Activated CD8-positive, alpha-beta memory T cell treated with anti-CD3 and anti-CD28 coated beads for 48 hours (primary cell): ENCODE data around the gene NOL4L.
"Not testable (repeated sequence)": the region's sequence is repeated elsewhere in the genome, so short reads cannot be mapped to it uniquely, and the experiment has no call there.

Experiments
- DNase-seq, 3 experiments: peaks; one replicate each; pipeline ENCODE4 v3.0.0-alpha.2; 2020; ENCODE audit warnings: low read depth in 2 of 3, low spot score in 2 of 3

The NOL4L gene

DNA sequence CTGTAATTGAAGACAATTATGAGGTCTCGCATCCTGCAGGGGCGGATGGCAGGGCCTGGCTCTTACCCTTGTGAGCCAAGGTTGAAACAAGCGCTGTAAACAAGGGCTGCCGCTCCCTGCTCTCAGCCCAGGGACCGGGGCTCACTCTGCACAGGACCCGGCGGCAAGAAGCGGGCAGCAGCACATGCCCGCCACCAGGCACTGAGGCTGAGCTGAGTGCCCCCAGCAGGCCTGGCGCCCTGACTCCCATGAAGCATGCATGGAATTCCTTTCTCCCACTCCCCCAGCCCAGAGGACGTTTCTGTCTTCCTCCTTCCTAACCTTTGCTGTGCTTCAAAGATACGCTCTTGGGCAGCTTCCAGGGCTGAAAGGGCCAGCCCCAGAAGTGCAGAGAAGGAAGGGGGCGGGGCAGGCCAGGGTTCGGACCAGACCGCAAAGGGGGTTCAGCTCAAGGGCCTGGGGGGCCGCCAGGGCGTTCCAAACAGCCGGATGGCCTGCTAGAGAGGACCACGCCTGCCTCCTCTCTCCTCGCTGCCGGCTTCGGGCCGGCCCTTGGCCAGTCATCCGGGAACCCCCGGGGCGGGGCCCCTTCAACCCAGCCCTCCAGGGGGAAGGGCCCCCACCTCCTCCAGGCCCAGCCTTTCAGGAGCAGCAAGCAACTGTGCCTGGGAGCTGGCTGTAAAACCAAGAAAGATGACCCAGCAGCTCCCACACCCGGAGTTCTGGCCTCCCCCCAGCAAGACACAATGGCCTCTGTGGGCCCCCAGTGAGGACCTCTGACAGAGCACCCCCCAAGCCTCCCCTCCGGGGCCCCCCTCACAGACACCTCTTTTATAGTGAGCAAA, 109.9 kb downstream of the NOL4L start:
- no peak for DNase-seq

DNA sequence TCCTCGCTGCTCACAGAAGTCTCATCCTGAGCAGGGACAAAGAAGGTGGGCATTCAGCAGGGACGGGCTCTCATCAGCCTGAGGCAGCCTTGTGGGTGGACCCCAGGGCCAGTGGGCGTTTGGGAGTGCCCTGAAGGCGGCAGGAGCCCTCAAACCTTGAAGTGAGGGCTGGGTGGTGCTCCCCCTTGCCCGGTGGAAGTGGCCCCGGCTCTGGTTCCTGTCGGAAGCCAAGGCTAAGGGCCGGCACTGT, 110.5 kb downstream of the NOL4L start:
- DNase-seq: no peak

DNA sequence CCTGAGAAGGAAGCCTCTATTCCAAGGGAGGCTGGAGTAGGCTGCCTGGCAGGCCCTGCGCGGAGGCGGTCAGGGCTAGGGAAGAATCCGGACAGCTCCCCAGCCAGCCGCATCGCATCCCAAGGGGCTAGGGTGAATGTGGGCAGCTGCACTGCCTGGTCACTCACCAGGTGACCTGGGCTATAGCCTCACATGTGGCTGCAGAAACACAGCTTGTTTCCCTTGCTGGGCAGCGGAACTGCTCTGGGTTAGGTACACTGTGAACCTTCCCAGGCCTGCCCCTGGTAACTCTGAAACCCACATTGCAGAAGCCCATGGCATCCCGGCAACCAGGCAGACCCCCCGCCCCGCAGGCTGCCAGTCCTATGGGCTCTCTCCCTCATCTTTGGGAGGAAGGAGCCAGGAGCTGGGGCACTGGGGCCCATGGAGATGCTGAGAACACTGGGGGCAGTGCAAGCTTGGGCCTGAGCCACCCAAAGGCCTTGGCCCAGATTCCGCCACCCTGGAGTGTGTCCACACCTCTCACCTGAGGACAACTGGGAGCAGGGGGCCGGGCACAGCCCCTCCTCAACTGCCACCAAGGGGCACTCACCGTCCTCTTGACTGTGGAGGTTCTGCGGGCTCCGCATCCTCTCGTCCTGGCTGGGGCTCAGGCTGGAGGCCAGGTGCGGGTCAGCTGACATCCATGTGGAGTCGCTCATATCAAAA, 111.0 kb downstream of the NOL4L start:
- DNase-seq: no peak

DNA sequence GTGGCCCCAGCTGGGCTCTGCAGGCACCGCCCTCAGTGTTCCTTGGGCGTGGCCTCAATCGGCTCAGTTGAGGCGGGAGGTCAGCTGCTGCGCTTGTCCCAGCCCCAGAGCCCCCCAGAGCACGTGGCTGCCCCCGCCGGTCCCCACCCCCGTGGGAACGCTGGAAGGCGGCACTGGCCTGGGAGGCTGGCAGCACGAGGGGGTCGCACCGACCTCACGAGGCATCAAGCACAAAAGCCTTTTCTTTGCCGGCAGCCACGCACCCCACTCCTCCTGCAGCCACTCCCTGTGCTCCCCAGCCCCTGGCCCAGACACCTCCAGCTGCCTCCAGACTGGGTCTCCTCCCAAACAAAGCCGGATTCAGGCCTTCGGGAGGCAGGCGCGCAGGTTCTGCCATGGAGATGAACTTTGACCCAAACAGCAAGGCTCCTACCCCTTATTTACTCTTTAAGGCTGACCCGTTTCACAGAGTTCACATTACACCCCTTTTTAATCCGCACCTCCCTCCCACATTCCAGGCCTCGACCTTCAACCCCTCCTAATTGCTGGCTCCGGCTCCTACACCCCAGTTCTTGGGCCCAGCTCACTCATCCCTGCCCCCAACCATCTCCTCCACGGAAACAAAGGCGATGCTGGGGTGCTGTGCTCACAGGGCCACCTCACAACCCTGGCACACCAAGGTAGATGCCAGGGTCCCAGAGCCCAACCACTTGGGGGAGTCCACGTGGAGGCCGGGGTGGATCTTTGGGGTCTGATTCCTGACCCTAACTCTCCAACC, 111.7 kb downstream of the NOL4L start:
- no peak for DNase-seq

DNA sequence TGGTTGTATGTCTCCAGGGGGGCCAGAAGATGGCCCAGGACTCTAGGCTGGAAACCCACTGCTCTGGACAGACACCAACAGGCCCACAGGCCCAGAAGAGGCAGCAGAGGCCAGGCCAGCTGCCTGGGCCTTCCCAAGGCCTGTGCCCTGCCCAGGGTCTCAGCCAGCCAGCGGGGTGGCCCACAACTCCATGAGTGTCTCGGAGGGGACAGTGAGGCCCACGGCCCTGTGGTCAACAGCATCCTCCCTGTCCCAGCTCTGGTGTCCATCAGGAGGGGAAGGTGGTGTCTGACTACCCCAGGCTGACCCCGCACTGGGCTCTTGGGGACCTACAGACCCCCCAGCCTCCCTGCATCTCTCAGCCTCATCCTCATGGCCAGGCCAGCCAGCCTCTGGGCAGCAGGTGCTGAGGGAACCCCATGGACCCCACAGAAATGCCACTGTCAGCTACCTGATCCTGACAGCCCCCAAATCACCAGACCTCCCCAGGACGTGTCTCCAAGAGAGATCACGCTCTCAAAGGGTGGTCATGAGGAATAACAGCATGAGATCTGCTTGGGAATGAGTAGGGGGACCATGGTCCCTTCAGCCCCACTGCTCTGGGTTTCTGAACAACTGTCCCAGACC, 112.4 kb downstream of the NOL4L start:
- DNase-seq: no peak

DNA sequence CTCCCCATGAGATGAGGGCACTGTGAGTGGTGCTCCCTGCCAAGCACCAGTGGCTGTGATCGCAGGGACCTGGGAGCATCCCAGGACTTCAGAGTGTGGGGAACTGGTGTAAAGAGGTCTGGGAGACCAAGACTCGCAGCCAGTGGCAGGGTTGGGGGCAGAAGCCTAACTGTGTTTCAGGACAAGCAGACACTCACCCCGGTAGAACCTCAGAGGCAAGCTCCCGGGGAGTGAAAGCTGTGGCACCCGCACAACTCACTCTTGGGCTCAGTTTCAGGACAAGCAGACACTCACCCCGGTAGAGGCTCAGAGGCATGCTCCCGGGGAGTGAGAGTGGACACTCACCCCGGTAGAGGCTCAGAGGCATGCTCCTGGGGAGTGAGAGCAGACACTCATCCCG, 114.2 kb downstream of the NOL4L start:
- DNase-seq: no peak

DNA sequence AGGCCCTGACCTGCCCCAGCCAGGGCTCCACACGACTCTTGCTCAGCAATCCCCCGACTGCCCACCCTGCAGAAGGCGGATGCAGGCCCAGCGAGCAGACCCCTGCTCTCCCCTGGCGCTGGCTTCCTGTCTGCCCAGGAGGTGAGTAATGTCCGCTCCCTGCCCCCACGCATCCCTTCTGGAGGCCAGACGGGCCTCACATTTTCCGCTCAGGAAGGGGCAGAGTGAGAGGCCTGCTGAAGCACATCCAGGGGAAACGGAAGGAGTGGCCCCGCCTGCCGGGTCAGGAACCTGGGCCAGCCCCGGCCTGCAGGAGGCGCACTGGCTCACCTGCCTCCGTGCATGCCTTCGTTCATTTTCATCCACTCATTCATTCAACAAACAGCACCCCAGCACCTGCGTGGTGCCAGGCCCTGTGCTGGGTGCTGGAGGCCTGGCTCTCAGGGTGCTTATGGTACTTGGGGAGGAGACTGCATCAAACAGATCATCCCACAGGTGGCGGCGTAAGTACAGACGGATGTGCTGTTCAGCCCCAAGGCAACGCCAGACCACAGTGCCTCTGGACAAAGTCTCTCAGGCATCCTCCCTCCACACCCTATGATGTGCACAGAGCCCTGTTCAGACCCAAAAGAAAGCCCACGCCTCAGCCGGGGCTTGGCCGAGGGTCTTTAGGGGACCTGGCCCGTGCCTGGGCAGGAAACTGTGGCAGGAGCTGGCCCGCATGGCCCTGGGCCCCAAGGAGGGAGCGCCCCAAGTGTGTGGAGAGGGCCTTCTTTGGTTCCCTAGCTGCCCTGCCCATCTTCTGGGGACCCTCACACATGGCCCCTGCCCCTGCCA, 114.9 kb downstream of the NOL4L start:
- no peak for DNase-seq

DNA sequence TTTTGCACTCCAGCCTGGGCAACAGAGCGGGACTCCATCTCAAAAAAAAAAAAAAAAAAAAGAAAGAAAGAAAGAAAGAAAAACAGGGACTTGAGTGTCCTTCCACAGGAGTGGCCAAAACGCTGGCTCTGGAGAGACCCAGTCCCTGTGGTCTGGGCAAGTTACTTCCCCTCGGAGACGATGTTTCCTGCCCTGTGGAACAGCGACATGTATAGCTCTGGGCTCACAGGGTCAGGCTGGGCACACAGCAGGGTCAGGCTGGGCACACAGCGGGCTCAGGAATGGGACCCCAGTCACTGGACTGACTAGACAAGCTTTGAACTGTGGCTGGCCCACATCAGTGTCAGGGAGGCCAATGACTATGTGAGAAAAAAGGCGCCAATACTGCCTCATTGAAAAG, 116.3 kb downstream of the NOL4L start:
- DNase-seq: no peak

DNA sequence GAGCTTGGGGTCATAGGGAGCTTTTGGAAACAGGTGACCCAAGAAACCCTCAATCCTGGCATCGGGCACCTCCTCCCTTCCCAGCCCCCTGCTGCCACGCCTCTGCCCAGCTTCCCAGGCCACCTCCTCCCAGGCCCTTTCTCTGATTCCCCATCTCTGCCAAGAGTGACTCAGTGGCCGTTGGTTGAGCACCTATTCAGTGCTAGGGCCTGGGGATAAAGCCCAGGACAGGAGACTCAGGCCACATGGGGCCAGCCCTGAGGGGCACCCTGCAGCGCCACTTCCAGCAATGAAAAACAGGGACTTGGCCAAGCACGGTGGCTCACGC, 116.9 kb downstream of the NOL4L start:
- no peak for DNase-seq

DNA sequence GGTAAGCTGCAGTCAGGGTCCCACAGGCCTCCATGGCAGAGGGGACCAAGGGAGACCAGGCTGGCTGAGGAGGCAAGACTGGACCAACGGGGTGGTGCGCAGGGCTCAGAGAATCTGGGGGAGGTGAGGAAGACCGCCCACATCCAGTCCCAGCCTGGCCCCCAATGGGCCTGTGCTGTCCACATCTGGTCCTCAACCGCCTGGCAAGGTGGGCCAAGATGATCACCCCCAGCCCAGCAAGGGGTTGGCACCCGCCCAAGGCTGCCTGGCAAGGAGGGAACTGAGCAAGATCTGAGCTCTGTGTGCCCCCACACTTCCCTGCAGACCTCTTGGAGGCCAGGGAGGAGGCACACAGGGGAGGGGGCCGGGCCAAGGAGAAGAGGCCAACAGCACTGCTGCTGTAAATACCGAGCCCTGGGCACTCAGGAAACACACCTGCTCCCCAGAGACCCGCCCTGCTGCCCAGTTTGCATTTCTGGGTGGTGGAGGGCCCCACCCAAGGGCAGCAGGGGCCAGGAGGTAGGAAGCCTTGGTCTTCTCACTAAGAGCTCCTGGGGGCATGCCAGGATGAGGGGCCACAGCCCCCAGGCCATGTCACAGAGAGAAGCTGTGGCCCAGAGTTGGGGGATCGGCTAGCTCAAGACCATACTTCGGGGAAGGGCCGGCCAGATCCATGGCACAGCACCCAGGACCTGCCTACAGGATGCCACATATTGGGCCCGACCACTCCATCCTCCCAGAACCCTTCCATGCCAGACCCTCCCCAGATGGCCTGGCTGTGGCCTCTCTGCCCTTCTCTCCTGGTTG, 117.4 kb downstream of the NOL4L start:
- no peak for DNase-seq

DNA sequence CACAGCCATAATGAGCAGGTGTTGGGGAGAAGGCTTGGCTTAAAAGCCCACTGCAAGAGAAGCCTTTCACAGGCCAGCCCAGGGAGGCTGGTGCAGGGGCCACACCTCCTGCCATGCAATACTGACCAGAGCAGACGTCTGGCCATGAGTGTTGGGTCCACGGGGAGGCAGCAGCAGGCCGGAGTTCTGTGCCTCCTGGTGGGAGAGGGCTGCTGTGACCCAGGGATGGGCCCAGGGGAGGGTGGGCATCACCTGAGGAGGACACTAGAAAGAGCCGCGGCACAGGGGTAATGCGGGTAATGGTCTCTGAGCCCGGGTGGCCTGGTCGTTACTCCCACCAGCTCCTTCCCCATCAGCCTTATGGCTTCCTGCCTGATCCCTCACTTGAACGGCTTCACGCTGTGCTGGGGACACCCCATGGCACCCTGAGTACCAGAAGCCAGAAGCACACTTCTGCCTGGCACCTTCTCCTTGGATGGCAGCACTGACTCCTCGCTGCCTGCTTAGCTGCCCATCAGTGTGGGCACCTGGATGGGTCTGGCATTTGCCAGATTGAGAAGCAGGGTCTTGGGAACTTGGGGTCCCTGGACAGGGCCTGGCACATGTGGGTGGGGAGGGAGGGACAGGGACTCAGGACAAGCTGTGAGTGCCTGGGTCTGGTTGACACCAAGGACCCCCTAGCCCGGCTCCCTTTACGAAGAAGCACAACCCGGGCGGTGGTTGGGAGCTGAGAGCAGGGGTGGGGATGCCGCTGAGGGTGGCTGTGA, 118.2 kb downstream of the NOL4L start:
- no peak for DNase-seq

DNA sequence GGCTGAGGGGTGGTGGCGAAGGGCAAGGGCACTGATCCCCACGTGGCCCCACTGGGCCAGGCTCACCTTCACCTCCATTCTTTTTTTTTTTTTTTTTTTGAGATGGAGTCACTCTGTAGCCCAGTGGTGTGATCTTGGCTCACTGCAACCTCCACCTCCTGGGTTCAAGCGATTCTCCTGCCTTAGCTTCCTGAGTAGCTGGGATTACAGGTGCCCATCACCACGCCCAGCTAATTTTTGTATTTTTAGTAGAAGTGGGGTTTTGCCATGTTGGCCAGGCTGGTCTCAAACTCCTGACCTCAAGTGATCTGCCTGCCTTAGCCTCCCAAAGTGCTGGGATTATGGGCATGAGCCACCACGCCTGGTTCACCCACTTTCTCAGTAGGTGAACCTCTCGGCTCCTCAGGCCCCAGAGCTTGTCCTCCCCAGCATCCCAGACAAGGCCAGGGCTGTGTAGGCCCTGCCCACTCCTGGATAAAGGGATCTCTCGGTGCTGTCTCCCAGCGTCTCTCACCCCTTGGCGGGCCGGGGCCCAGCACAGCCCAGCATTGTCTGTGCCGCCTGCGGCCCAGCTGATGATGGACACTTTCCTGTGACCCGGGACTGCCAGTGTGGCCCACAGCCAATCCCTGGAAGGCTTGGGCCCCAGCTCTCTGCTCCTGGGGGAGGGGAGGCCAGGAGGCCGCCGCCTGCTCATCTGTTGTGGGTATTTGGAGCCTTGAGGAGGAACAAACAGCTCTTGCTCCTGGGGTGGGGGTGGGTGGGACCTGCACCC, 119.0 kb downstream of the NOL4L start:
- not testable (repeated sequence) for DNase-seq

DNA sequence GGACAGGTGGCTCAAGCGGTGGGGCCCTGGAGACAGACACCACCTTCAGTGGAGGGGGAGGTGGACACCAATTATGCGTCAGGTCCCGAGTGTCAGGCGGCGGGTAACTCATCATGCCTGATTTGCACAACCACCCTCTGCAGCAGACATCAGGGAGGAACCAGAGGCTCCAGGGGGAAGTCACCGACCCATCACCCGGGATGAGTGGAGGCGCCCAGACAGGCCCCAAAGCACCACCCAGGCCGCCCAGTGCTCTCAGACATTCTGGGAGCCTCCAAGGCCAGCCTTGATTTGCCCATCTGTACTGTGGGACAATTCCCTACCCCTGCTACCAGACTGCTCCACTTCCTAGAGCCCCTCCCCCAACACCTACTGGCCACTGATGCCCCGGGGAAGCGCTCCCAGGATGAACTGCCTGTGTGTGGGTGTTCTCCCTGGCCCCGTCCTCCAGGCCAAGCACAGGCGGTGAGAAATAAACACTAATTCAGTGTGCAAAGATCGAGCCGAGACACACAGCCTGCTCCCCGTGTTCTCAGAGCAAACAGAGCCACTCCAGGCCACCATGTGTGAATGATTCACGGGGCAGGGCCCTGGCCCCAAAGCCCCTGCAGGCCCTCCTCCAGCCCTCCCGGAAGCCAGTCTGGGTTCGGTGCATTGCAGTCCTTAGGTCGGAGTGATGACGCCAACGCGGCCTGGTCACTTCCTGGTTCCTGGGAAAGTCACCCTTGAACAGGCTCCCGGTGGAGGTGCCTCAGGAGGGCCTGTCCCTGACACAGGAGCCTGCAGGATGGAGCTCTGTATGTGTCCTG, 119.8 kb downstream of the NOL4L start:
- DNase-seq: no peak

DNA sequence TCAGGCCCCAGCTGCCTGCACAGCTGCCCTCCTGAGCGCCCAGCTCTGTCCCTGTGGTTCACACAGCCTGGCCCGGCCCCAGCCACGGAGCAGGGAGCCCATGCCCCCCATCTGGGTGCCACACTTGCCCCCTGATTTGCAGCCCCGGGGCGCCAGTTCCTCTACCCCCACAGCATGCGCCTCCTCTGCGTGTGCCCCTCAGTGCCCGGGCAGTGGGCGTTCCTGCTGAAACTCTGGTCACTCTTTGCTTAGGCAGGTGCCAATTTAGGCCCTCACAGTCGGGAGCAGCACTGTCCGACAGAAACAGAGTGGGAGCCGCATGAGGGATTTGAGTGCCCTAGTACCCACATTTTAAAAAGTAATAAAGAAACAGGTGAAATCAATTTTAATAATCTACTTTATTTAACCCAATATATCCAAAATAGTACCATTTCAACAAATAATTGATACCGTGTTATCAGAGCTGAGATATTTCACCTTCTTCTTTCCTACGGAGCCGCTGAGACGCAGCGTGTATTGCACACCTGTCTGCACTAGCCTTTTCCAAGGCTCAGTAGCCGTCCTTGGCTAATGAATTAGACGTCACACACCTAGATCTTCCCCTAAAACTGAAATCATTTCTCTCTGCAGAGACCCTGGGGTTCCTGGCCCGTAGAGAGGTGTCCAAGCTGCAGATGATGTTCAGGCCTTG, 120.6 kb downstream of the NOL4L start:
- DNase-seq: no peak

DNA sequence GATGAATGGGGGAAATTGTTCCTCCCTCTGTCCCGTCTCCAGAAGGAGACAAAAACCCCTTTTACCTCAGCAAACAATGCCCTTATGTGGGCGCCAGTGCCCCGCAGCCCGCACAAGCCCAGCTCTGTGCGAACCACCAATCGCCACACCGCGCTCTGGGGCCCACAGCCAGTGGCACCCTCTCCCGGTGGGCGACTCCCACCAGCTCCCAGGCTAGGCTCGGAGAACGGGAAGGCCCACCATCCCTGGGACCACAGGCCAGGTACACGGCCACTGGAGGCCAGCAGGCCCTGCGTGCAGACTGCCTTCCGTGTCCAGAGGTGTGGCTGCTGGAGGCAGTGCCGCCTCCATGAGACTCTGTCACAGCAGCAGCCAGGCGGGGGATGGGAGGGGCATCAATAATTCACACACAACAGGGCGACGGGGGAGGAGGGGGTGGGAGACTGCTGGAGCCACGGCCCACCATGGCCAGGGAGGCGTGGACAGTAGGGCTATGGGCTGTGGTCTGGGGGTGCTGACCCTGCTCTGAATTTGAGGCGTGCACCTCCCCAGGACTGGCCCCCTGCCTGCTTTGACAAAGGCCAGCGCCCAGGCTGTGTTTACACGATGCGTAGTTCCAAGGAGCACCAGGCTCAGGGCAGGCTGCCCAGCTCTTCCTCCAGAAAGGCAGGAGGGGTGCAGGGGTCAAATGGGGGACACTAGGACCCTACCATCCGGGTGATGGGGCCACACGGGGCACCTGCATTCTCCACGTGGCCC, 121.3 kb downstream of the NOL4L start:
- no peak for DNase-seq

DNA sequence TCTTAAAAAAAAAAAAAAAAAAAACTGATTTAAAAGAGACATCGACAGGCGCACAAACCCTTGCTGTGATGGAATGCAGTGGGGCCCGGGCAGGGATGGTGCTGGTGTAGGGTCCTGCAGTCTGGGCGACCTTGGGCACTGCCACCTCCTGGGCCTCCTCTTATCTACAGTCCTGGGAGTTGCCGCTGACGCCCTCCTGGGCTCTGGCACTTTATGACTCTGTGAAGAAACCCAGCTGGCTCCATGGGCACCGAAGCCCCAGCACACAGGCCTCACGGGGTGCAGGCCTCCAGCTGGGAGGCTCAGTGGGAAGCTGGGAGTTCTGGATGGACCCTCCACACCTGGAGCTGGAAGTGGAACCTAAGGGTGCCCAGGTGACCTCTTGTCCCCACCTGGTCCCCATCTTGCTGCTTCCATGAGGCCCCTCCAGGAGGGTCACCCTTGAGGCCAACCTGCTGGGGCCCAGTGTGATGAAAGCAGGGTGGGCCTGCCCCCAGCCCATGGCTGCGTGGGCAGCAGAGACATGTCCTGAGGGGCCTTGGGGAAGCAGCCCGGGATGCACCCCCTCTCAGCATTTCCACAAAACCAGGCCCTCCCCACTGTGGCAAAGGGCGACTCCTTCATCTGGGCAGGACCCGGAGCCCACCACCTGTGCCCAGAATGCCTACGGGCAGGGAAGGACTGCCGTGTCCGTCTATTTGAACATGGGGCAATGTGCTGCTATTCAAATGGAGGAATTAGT, 122.1 kb downstream of the NOL4L start:
- DNase-seq: no peak
